HG03025 (cell line): ENCODE results near the gene DYNC1I1.

Experiments used
- ATAC-seq: cut with Tn5 transposase; IDR thresholded peaks from one replicate; pipeline ENCODE4 v1.9.1; 2021; ENCODE audit warnings: mild to moderate bottlenecking, moderate library complexity; ENCODE audit not compliant: unreplicated experiment, low FRiP score

DYNC1I1 gene

DNA sequence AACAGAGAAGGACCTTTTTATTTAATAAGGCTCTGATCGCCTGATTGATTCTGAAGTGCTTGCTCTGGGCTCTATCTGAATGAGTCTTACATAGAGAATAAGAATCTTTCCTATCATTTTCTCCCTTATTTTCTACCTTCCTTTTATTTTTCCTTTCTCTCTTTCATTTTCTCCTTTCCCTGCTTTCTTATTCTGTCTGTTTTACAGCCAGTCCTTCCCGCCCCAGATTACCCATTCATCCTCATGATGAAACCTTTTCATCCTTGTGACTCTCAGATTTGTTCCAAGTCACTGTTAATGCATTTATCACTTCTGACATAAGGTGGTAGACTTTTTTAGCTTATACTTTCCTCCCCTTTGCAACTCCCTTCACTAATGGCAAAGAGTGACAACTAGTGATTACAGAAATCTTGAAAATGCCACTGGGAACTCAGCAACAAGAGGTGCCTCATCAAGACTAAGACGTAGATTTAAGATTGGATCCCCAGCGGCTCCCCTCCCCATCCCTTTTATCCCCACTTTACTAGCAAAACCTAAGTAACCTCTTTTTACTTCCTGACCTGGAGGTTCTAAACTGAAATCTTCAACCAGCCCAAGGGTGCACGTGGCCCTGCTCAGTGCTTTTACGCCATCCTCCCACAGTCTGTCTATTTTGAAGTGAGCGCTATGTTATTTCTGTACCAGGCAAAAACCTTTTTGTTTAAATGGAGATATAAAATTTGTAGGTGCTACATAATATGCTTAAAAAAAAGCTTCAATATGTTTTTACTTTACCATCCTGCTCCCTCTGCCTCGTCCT is 179.8 kb downstream of the DYNC1I1 start:
- no peak for ATAC-seq

DNA sequence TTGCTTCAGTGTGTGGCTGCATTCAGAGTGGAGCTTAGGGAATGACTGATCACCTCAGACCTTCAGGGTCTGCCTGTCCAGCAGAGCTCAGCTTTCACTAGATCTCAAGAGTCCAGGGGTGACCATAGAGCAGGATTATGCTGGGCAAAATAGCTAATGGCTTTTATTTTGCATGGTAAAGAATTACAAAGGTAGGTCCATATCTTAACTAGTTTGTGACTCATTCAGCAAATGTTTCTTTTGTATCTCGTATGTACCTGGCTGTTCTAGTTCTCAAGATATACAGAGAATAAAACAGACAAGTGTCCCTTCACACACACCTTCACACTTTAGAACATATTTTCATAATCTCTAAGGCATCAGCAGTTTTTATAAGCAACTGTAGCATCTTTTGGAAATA is 180.5 kb downstream of the DYNC1I1 start:
- no peak for ATAC-seq

DNA sequence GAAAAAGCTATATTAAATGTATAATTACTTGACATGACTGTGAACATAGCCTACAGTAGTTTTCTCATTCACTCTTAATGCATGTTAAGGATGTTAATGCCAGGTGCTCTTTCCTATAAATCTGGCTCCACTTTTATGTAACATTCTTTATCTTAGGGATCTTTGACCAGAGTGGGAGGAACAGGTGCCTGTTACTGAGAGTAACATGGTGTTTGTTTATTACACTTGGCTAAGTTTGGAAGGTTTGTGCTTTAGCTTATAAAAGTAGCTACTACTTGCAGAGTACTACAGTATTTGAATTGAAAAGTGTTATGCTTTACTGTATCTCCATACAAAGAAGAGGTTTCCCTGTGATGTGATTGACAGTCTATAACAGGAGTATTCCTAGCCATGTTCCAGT is 183.4 kb downstream of the DYNC1I1 start:
- no peak for ATAC-seq

DNA sequence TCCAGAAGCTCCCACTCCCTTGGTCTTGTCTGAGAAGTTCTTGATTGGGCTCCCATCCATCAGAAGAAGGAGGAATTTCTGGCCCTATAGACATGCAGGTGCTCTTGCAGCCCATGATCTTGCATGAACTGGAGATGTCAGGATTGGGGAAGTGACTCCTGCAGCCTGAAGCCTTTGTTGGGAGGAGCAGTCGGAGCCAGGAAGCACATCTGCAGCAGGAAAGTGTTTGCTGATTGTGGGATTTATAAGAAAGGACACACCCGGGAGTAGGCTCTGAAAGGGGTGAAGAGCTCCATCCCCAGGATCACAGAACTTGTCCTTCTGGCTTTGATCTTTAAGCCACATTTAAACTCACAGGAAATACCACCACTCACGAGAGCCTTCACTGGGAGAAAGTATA is 185.2 kb downstream of the DYNC1I1 start:
- ATAC-seq = no peak

DNA sequence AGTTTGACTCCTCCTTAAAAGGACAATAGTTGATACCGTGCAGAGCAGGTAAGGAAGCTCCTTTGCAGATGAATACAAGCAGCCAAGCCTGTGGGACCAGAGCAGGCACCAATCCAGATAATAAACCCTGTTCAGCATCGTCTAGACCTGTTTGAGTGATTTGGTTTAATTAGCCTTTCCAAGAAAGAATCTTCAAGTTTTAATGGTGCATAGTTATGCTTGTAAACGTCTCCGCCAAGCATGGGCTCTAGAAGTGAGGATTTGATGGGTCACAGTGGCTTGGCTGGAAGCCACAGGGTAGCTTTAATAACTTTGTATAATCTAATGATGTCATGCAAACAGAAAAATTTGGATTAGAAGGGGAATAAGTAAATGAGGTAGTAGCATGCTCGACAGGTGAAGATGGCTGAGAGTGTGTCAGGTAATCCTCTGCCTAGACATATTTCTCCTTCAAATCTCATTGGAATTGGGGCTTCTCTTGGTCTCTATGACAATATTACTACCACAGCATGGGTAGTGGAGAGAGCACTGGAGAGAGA is 188.4 kb downstream of the DYNC1I1 start:
- ATAC-seq = no peak

DNA sequence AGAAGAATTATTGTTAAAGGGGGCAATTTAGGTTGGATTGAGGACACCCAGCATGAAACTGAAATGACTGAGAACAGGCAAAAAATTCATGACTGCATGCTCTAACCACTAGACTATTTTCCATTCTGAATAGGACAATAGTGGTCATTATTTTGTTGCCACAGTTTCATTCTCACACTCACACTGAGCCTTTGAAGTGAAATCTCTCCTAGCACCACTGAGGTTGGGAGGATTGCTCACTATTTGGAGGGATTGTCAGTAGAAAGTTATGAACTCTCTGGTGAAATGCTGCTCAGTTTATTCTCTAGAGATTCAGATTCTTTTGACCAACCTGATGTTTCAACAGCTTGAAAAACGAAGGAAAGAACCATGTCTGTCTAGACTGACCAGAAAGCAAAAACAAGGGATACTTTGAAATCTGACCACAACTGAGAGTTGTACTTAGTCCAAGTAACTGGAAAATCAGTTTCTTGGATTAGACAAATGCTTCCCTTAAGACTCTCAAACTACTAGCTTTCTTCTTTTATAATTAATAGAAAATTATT is 191.2 kb downstream of the DYNC1I1 start:
- no peak for ATAC-seq

DNA sequence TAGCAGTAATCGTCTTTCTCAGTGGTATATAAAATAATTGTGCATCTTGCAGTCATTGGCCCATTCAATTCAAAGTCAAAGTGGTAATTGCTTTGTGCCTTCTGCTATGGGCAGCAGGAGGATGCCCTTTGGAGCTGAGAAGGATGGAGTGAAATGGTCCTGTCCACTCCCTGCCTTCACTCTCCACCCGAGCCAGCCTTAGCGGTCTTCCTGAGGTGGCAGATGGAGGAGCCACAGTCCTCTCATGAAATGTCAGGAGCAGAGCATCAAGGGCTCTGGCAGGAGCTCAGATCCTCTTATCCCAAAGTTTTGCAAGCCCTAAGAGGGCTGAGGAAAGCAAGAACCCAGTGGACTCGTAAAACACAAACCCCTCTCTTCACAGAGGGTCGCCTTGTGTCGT is 199.4 kb downstream of the DYNC1I1 start:
- ATAC-seq = no peak

DNA sequence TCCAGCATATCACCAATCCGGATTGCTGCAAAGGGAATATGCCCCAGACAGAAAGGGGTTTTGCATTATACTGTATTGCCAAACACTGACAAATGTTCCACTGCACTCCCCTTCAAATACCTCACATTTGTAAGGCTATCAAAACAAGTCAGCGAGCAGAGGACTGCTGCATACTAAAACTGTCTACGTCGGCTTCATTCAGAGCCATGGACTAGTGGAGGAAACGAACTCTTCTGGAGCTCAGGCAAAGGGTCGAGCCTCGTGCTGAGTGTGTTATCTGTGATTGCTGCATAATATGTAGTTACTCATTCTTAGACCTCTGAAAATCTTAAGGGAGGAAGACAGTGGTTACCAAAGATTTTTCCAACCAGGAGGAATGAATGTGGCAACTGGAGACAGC is 200.2 kb downstream of the DYNC1I1 start:
- no peak for ATAC-seq

DNA sequence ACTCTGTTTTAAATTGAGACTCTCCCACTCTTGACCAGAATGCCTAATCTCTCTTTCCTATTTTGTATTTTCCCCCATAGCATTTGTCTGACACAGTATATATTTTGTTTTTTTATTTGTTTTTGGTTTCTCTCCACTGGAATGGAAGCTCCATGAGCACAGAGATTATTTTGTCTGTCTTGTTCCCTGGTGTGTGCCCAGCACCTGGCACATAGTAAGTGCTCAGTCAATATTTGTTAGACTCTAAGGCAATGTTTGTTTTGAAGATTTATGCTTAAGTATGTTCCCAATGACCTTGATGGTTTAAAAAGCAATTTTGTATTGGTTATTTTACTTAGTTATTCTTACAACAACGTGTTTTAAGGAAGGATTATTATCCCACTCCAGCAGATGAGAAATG is 201.8 kb downstream of the DYNC1I1 start:
- no peak for ATAC-seq

DNA sequence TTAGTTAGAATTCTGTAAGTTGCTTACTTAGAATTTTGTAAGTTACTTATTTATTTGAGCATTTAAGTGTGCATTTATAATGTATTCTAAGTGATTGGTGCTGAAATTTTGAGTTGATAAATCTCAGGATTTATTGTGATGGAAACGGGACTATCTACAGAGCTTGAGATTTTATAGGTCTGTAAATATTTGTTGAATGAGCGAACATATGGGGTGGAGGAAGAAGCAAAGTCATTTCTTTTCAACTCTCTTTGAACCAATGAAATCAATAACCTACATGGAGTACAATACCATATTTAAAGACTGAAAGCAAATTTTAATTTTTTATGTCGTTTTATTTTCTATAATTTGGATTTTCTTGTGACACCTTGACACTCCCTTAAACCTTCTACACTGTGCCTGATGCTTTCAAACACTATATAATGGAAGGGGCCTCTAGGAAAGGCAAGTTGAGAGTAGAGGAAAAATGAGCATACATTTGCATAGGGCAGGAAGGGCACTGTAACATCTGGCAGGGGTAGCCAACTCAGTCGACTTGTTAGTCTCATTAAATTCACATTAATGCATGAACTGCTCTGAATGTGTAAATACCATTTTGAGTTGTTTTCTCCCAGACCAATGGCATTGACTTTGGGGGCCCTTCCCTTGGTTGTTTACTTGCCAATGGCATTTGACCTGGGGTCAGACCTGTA is 204.2 kb downstream of the DYNC1I1 start:
- ATAC-seq = no peak

DNA sequence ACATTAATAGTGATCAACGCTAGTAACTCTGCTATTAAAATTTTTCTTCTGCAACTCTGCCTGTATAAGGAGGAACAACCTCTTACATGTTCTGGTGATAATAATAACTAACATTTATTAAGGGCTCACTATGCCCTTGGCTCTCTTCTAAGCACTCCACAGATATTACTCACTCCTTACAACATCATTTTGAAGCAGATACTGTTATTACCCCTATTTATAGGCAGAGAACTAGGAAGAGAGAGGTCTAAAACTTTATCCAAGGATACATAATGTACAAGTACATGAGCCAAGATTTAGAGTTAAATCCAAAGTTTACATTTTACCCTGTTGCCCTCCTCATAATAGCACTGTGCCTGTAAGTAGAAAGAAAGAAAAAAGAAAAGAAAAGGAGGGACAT is 205.6 kb downstream of the DYNC1I1 start:
- ATAC-seq = no peak

DNA sequence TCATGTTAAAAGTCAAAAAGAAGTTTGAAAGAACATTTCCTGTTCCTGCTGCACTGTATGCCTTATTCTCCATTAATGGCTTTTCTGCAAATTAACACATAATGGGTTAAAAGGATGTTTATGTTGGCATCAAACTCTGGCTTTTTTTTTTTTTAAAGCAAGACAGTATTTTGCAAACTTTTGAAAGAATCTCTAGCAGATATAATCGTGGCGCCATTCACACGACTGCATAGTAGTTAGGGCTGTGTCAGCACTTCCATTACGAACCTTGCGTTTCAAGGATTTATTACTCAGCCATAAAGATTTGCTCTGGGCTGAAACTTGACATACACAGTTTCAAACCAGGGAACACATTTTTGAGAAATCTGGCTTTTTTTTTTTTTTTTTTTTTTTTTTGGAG is 207.8 kb downstream of the DYNC1I1 start:
- no peak for ATAC-seq

DNA sequence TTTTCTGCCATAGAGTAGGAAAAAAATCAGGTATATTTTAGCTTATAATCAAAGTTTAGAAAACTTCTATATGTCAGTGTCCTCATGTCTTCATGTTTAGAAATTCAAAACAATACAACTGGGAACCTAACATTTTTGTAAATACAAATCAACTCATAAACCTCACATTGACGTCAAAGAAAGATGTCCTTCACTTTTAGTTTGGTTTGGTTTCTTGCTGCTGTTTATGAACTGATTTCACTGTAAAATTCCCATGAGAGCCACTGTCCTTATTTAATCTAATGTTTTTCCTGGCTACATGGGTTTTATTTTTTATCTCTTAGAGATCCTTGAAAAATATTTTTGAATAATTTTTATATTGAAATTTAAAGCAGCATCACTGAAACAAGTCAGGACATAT is 208.4 kb downstream of the DYNC1I1 start:
- no peak for ATAC-seq

DNA sequence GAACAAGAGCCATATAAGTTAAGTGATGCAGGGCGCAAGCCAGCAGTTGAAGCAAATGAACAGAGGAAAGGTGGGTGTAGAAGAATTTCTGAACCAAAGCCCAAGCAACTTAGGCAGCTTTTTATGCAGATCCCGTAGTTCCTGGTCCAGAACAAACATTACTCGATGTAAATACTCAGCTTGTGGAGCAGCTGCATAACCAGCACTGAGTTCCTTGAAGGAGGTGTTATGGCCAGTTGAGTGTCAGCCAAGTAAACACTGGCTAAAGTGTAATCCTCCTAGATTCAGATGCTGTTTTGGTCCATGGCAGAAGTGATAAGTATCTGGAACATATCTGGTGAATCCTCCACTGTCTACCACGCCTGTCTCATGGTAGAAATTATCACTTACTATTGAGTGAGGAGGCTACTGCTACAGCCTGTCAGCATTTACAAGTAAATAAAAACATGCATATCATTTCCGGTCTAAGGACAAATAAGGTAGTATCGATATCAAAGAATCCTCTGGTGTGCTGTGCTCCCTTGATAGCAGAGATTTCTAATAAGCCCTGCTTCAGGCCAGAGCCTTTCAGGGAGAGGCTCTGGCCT is 213.9 kb downstream of the DYNC1I1 start:
- no peak for ATAC-seq

DNA sequence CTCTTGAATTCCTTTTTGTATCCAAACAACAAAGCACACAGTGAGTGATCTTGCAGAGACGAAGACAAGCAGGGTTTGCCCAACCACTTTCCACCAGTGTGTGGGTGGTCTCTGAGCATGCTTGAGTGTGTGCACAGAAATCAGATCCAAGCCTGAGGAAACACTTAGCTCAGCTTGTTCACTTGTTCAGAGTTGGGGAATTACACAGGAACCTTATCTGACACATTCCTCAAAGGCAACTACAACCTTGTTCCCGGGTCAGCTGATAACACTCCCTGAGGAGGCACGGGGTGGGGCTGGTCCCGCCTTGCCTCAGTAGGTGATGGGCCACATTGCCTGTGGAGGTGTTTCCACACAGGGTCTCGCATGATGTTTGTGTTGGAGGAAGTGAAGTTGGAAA is 216.9 kb downstream of the DYNC1I1 start:
- no peak for ATAC-seq

DNA sequence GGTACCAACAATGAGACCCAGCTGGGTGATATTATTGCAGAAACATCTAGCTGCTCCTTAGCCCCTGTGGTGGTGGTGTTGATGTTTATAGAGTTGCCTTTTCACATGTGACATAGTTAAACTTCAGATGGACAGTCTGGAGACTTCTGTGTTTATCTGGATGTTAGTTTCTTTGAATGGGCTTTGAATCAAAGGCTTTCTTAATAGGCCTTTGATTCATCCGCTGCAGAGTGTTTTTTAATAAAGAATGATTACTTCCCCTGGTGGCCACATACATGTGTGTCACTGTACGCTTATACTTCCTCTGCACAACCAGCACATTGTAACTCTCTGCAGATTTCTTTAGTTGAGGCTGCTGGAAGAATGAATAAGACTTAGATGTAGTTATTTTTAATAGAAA is 221.0 kb downstream of the DYNC1I1 start:
- no peak for ATAC-seq

DNA sequence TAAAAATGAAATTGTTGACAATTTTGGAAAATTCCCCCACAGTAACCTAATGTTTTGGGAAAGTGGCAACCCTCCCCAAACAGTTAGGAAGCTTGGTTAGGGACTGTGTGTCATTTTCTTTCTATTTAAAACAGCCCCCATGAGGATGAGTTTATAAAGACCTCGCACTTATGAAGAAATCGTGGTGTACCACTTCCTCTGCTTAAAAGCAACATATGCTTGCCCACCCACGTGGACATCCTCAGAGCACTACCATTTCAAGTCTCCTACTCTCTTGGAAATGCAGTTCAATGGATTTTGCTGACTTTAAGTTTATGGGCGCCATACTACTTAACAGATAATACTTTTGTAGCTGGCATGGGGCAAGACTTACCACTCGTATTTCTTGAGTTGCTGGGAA is 223.8 kb downstream of the DYNC1I1 start:
- ATAC-seq = no peak

DNA sequence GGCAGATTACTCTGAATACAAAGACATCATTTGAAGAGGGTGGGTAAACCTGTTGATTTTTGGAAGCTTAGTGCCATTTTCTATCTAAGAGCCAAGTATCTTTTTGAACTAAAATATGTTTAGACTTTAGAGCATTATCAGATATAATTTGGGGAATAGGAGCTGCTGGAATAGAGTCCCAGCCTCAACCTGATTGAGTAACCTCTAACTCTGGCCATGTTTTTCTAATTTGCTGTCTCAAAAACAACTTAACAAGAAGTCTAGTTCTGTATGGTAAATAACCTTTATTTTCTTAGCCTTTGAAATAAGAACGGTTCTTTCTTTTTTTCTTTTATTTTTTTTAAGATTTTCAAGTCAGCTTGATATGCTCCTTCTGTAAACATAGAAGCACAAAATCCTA is 224.5 kb downstream of the DYNC1I1 start:
- ATAC-seq = no peak

DNA sequence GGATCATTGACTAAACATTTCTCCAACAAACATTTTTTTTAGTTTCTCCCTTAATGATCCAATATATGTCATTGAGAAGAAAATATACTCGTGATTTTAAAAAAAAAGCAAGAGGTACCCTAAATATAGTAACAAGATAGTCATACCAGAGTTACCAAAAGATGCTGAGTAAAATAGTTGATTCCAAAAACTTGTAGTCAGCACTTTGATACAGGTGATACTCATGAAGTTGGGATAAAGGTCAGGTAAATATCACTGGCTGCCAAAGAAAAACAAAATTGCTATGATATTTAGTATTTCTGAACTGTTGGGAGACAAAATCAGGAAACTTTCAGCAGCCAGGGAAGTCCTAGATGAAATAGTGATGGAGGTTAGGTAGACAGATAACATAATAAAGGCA is 225.3 kb downstream of the DYNC1I1 start:
- ATAC-seq = no peak

DNA sequence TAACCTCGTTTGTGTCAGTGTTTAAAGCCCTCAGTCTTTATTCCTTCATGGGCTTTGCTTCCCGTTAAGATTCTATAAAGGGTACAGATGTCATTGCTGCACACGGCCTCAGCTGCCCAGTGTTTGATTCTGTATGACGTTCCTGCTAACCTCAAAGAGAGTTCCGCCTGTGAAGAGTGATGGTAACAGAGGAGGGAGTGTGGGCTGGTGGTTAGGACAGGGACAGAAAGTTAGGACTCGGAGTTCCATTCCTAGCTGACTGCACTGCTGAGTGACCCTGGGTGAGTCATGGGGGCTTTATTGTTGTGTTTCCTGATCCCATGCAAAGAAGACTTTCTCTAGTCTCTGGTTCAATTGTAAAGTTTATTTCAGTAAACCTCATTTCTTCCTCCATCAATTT is 227.1 kb downstream of the DYNC1I1 start:
- no peak for ATAC-seq

DNA sequence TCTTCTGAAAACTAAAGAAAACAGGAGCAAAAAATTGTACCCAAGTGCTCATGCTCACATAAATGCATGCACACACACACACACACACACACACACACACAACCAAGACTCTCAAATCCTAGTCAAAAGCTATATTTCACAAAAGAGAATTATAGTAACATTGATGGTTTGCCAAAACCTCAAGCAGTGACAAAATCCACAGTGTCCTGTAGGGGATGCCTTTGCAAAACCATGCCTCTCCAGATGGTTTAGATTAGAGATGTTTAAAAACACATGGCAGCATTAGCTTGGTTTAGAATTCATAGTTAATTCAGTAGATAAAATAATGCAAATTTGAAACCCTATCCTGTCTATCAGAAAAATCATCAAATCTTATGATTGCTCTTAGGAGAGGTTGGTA is 232.2 kb downstream of the DYNC1I1 start:
- ATAC-seq = no peak
